GM12878 (cell line): ENCODE data around the gene ABHD17C. TPM values are rescaled to one million over a fixed set of nuclear protein-coding genes. Genes with fewer than 3 reads are reported as not detected.

ENCODE experiments used
- ATAC-seq: fragments of 200-7000 bp; cut with Tn5 transposase; 3 replicates; pipeline ENCODE4 v1.9.1; 2020; ENCODE audit warnings: mild to moderate bottlenecking, moderate library complexity
- BruUV-seq: library from RNA; stranded (reverse); fragments of 400-500 nt; replicated peaks from 2 replicates; lab custom pipeline; 2021; lab: Mats Ljungman, UMichigan
- CTCF ChIA-PET: fragments of 300-600 bp; sonication (Branson Sonifier 250); formaldehyde crosslinking; extraction: SDS; loops from one replicate; lab custom pipeline; 2021; ENCODE audit warnings: inconsistent platforms; lab: Yijun Ruan, JAX
- POLR2A ChIA-PET: fragments of 350-600 bp; formaldehyde crosslinking; extraction: SDS; loops from one replicate; lab custom pipeline; 2021; ENCODE audit warnings: inconsistent platforms; lab: Charles Lee
- RAD21 ChIA-PET: fragments of 300-600 bp; sonication (Branson Sonifier 250); formaldehyde crosslinking; loops from one replicate; lab custom pipeline; 2023; ENCODE audit warnings: antibody characterized with exemption; ENCODE audit not compliant: unreplicated experiment; lab: Charles Lee
- SMC1A ChIA-PET: fragments of 300-600 bp; sonication (Branson Sonifier 250); formaldehyde crosslinking; loops from one replicate; lab custom pipeline; 2023; ENCODE audit not compliant: unreplicated experiment, uncharacterized antibody; lab: Charles Lee
- DNase-seq: peaks from one replicate; pipeline ENCODE4 v3.0.0-alpha.2; 2011; ENCODE audit warnings: low read depth, low spot score
- FAIRE-seq: peaks from 3 replicates; lab custom pipeline; 2011; peaks lifted over from hg19 to GRCh38; lab: Jason Lieb, UNC
- H2AFZ ChIP-seq: 2 replicates; pipeline ENCODE4 v1.6.0; 2011; ENCODE audit warnings: low read depth, low read length, control low read depth; ENCODE audit not compliant: control insufficient read depth
- H3K27ac ChIP-seq: 2 replicates; pipeline ENCODE4 v1.5.1; 2011; ENCODE audit warnings: control low read depth; ENCODE audit not compliant: control insufficient read depth, insufficient read depth
- H3K27me3 ChIP-seq, 2 experiments: replicated peaks in 1 of 2; 2 replicates each; pipeline versions ENCODE4 v1.6.0 to v1.6.1; 2011; ENCODE audit warnings: low read length in 1 of 2; ENCODE audit not compliant: control insufficient read depth in 2 of 2, insufficient read depth in 2 of 2
- H3K36me3 ChIP-seq, 2 experiments: 2 replicates each; pipeline ENCODE4 v1.5.1; 2011; ENCODE audit warnings: low read length in 1 of 2; ENCODE audit not compliant: control insufficient read depth in 2 of 2, insufficient read depth in 2 of 2
- H3K4me1 ChIP-seq: 2 replicates; pipeline ENCODE4 v1.6.1; 2011; ENCODE audit warnings: mild to moderate bottlenecking, low read length, moderate library complexity, mixed read lengths; ENCODE audit not compliant: control insufficient read depth, insufficient read depth
- H3K4me2 ChIP-seq: 2 replicates; pipeline ENCODE4 v1.6.0; 2011; ENCODE audit warnings: control low read depth; ENCODE audit not compliant: control insufficient read depth, insufficient read depth
- H3K4me3 ChIP-seq: fragments of 200-600 bp; sonication (generic); 2 replicates; pipeline ENCODE4 v1.5.1; 2016
- H3K79me2 ChIP-seq: 2 replicates; pipeline ENCODE4 v1.6.0; 2011; ENCODE audit warnings: low read length; ENCODE audit not compliant: control insufficient read depth, insufficient read depth
- H3K9ac ChIP-seq: 2 replicates; pipeline ENCODE4 v1.8.0; 2011; ENCODE audit warnings: low read length, control low read depth, mixed read lengths; ENCODE audit not compliant: control insufficient read depth, insufficient read depth
- H3K9me3 ChIP-seq: replicated peaks from 3 replicates; pipeline ENCODE4 v1.5.1; 2011; ENCODE audit warnings: mild to moderate bottlenecking, low read length; ENCODE audit not compliant: control insufficient read depth, insufficient read depth
- H4K20me1 ChIP-seq: 2 replicates; pipeline ENCODE4 v1.6.0; 2011; ENCODE audit not compliant: control insufficient read depth, insufficient read depth
- BHLHE40 ChIP-seq, 2 experiments: fragments of 450-650 bp in 1 of 2; IDR thresholded peaks; 2 replicates each; pipeline ENCODE4 v1.6.1; 2011 to 2017; ENCODE audit warnings: low read depth in 2 of 2, borderline replicate concordance in 1 of 2, improper control_type of control experiment in 1 of 2, low read length in 1 of 2, mild to moderate bottlenecking in 1 of 2
- BRCA1 ChIP-seq: IDR thresholded peaks from 2 replicates; pipeline ENCODE4 v1.6.1; 2011; ENCODE audit warnings: low read depth, low read length, improper control_type of control experiment
- CBX5 ChIP-seq: sonication (generic); IDR thresholded peaks from 2 replicates; pipeline ENCODE4 v1.6.1; 2016; ENCODE audit warnings: low read depth, moderate library complexity, mild to moderate bottlenecking, inconsistent platforms
- CEBPB ChIP-seq, 2 experiments: fragments of 150-350 bp in 1 of 2; IDR thresholded peaks; 2 replicates each; pipeline ENCODE4 v1.6.1; 2012 to 2014; ENCODE audit warnings: low read depth in 2 of 2, low read length in 2 of 2, borderline replicate concordance in 1 of 2, inconsistent platforms in 1 of 2
- HCFC1 ChIP-seq: fragments of 150-350 bp; IDR thresholded peaks from 2 replicates; pipeline ENCODE4 v1.6.1; 2014; ENCODE audit warnings: low read length
- KDM1A ChIP-seq: fragments of 200-600 bp; sonication (generic); IDR thresholded peaks from 2 replicates; pipeline ENCODE4 v1.6.1; 2016; ENCODE audit warnings: borderline replicate concordance
- POLR2AphosphoS5 ChIP-seq: IDR thresholded peaks from 2 replicates; pipeline ENCODE4 v1.6.1; 2011; ENCODE audit warnings: mild to moderate bottlenecking, low read length, inconsistent platforms
- SP1 ChIP-seq: IDR thresholded peaks from one replicate; pipeline ENCODE4 v1.6.1; 2011; ENCODE audit warnings: low read depth, low read length
- USF1 ChIP-seq: IDR thresholded peaks from 2 replicates; pipeline ENCODE4 v1.6.1; 2011; ENCODE audit warnings: borderline replicate concordance, low read depth, mild to moderate bottlenecking, moderate library complexity, mixed read lengths, low read length; ENCODE audit not compliant: insufficient read depth; ENCODE audit errors: extremely low read length
- YY1 ChIP-seq: IDR thresholded peaks from 2 replicates; pipeline ENCODE4 v1.6.1; 2011; ENCODE audit warnings: low read depth, mild to moderate bottlenecking, low read length
- ZZZ3 ChIP-seq: IDR thresholded peaks from 2 replicates; pipeline ENCODE4 v1.6.1; 2011; ENCODE audit warnings: low read depth; ENCODE audit not compliant: control insufficient read depth, insufficient read length
- WGBS: methylation state at CpG from one replicate; pipeline ENCODE4 v1.1.6; 2016; ENCODE audit warnings: low lambda C conversion rate; ENCODE audit not compliant: insufficient replicate concordance, insufficient coverage; ENCODE audit errors: missing lambda C conversion rate; 5-methylcytosine and 5-hydroxymethylcytosine counted together
- in situ Hi-C: fragments of 300-500 bp; cut with MboI; formaldehyde crosslinking; loops from 9 replicates; pipeline ENCODE4 v1.14.3; 2018; ENCODE audit warnings: mixed read lengths
- intact Hi-C: fragments of 100-400 bp; cut with micrococcal nuclease; formaldehyde crosslinking; loops from one replicate; pipeline ENCODE4 v1.14.2; 2022; ENCODE audit not compliant: unreplicated experiment
- polyA plus RNA-seq, 11 experiments: library from polyadenylated mRNA; depleted of rRNA in 4 of 11; unstranded in 6 of 11; stranded (reverse) in 5 of 11; fragments of >200 nt; fragmentation: Nextera tagmentation in 4 of 11; fragmentation: Illumina TruSeq in 1 of 11; extraction: Ambion mirVana in 4 of 11; extraction: Trizol in 1 of 11; gene quantifications; 1 replicate in 1 of 11; 2 replicates in 10 of 11; pipeline versions ENCODE4 v1.2.1 to v1.2.3, GENCODE V29; 2011 to 2016; ENCODE audit warnings: inconsistent platforms in 2 of 11, missing spikeins in 2 of 11, low read depth in 1 of 11
- total RNA-seq, 4 experiments: library from RNA; depleted of rRNA in 3 of 4; stranded (reverse); fragments of >200 nt in 3 of 4; fragmentation: Illumina TruSeq in 1 of 4; extraction: Trizol in 1 of 4; gene quantifications; 2 replicates each; pipeline versions ENCODE4 v1.2.1 to v1.2.3, GENCODE V29; 2013 to 2021
- TF ChIP-seq, protein P1 (sequence below): IDR thresholded peaks from 2 replicates; pipeline ENCODE4 v1.6.1; 2012; ENCODE audit warnings: low read depth, low read length, improper control_type of control experiment
- TF ChIP-seq, protein P2 (sequence below): fragments of 150-350 bp; IDR thresholded peaks from 2 replicates; pipeline ENCODE4 v1.6.1; 2016; ENCODE audit warnings: low read depth, low read length

ABHD17C gene
- total and polyA plus RNA-seq, 10 of the 15 experiments (the other 5 are each of a cell fraction or from before 2014, with no cell fraction given) = 0.92 to 11.4 (median 5.5) TPM

DNA sequence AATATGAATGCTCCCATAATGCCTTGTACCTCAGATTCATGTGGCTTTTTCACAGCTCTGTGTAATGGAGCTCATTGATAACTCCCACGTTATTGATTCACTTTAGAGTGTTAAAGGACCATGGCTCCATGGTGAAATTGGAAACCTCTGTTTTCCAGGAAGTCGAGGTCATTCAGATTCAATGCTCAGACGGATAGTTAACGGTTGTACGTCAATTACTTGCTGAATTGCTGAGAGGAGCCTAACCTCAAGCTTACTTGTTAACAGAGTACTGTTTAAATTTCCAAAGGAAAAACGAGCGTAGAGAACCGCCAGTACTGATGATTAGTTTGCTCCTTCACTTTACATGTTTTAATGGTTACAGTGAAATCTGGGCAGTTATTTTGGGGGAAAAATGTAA is 11.1 kb downstream of the ABHD17C start:
- SMC1A ChIA-PET = interaction anchor here (0.7 to 1.6 kb wide), 5 partner anchors 9 to 66 kb away, joined by 3 to 6 read pairs (median 4); partner anchors contain the start of gene ABHD17C

More for the DNA sequence above, 11.1 kb downstream of the ABHD17C start:
- no peaks in the 10 kb centered on the region for H4K20me1 ChIP-seq
- CTCF ChIA-PET = interaction anchor here (0.8 to 1.1 kb wide), 3 partner anchors 10 to 33 kb away, joined by 3 to 4 read pairs (median 3); no protein-coding TSS in a partner anchor
- no TSS peak for BruUV-seq
- in situ Hi-C loops (no loop called here), intact Hi-C loops (no loop called here)
- no peak overlapping the region for H3K4me2 ChIP-seq
- FAIRE-seq (no peak), DNase-seq (no peak), ATAC-seq (no peak)
- POLR2A ChIA-PET = no interaction called here
- peaks cover 2% of the 10 kb centered on the region for H3K79me2 ChIP-seq
- H3K27ac ChIP-seq = no peak overlapping the region
- H3K36me3 ChIP-seq = no peaks in the 10 kb centered on the region; a peak in 1 of 4 replicates
- H3K9ac ChIP-seq = no peak overlapping the region
- no peak overlapping the region for H2AFZ ChIP-seq
- WGBS = 76% methylated on average over 8 of the region's 8 CpGs
- no peaks in the 10 kb centered on the region; the same call in none of the 2 replicates for H3K4me1 ChIP-seq
- TF ChIP-seq USF1 = no peak
- TF ChIP-seq YY1 = no peak
- TF ChIP-seq BHLHE40 (IDR thresholded peaks at IDR 0.05; ENCODE audit: borderline replicate concordance in 1 of 2, low read depth in 2 of 2, low read length in 1 of 2) = no peak
- TF ChIP-seq POLR2AphosphoS5 = no peak
- no peak for TF ChIP-seq BRCA1
- TF ChIP-seq, protein P1, sequence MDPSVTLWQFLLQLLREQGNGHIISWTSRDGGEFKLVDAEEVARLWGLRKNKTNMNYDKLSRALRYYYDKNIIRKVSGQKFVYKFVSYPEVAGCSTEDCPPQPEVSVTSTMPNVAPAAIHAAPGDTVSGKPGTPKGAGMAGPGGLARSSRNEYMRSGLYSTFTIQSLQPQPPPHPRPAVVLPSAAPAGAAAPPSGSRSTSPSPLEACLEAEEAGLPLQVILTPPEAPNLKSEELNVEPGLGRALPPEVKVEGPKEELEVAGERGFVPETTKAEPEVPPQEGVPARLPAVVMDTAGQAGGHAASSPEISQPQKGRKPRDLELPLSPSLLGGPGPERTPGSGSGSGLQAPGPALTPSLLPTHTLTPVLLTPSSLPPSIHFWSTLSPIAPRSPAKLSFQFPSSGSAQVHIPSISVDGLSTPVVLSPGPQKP = no peak
- no peak for TF ChIP-seq KDM1A
- no peak for TF ChIP-seq CEBPB (IDR thresholded peaks at IDR 0.05; ENCODE audit: borderline replicate concordance in 1 of 2, low read depth in 2 of 2, low read length in 2 of 2)
- no peak for TF ChIP-seq HCFC1
- no peak for TF ChIP-seq ZZZ3
- TF ChIP-seq, protein P2, sequence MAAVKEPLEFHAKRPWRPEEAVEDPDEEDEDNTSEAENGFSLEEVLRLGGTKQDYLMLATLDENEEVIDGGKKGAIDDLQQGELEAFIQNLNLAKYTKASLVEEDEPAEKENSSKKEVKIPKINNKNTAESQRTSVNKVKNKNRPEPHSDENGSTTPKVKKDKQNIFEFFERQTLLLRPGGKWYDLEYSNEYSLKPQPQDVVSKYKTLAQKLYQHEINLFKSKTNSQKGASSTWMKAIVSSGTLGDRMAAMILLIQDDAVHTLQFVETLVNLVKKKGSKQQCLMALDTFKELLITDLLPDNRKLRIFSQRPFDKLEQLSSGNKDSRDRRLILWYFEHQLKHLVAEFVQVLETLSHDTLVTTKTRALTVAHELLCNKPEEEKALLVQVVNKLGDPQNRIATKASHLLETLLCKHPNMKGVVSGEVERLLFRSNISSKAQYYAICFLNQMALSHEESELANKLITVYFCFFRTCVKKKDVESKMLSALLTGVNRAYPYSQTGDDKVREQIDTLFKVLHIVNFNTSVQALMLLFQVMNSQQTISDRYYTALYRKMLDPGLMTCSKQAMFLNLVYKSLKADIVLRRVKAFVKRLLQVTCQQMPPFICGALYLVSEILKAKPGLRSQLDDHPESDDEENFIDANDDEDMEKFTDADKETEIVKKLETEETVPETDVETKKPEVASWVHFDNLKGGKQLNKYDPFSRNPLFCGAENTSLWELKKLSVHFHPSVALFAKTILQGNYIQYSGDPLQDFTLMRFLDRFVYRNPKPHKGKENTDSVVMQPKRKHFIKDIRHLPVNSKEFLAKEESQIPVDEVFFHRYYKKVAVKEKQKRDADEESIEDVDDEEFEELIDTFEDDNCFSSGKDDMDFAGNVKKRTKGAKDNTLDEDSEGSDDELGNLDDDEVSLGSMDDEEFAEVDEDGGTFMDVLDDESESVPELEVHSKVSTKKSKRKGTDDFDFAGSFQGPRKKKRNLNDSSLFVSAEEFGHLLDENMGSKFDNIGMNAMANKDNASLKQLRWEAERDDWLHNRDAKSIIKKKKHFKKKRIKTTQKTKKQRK = no peak
- TF ChIP-seq CBX5 = no peak
- no peak for TF ChIP-seq SP1
- no peak overlapping the region for H3K4me3 ChIP-seq
- RAD21 ChIA-PET = no interaction called here
- no peaks in the 10 kb centered on the region for H3K27me3 ChIP-seq
- no peaks in the 10 kb centered on the region for H3K9me3 ChIP-seq
